T-helper 17 cell (primary cell): ENCODE results near the gene SH3BP5. TPM values are rescaled to one million over a fixed set of nuclear protein-coding genes. Genes with fewer than 3 reads are reported as not detected.

ENCODE experiments used
- ATAC-seq: fragments of 150-1000 bp; cut with Tn5 transposase; 2 replicates; pipeline ENCODE4 v1.10.0; 2021; ENCODE audit warnings: mild to moderate bottlenecking, moderate library complexity
- DNase-seq, 3 donors: peaks; one replicate each; pipeline versions ENCODE4 v3.0.0 to v3.0.0-alpha.2; 2020 to 2021
- H3K9me3 ChIP-seq: one replicate; pipeline ENCODE4 v1.7.0; 2013; ENCODE audit warnings: low read length, mild to moderate bottlenecking; ENCODE audit not compliant: control insufficient read depth, poor library complexity, severe bottlenecking
- H3K27ac Mint-ChIP-seq: one replicate; pipeline ENCODE4 v1.8.0; 2022; ENCODE audit warnings: mild to moderate bottlenecking, moderate library complexity, mixed read lengths
- H3K27me3 Mint-ChIP-seq: one replicate; pipeline ENCODE4 v1.8.0; 2022; ENCODE audit warnings: mixed read lengths
- H3K36me3 Mint-ChIP-seq: one replicate; pipeline ENCODE4 v1.8.0; 2022; ENCODE audit warnings: low read depth, mixed read lengths
- H3K4me1 Mint-ChIP-seq: one replicate; pipeline ENCODE4 v1.8.0; 2022; ENCODE audit warnings: mild to moderate bottlenecking, mixed read lengths
- H3K4me3 Mint-ChIP-seq: one replicate; pipeline ENCODE4 v1.8.0; 2022; ENCODE audit warnings: mild to moderate bottlenecking, moderate library complexity, mixed read lengths
- total RNA-seq, 4 donors: library from RNA in 2 of 4; stranded (reverse) in 2 of 4; gene quantifications; one replicate each; pipeline ENCODE4 v1.2.3 and lab custom pipeline; 2022 to 2026

The SH3BP5 gene
- total RNA-seq, 2 donors from 2014 or later: 50.7 to 78.4 TPM

DNA sequence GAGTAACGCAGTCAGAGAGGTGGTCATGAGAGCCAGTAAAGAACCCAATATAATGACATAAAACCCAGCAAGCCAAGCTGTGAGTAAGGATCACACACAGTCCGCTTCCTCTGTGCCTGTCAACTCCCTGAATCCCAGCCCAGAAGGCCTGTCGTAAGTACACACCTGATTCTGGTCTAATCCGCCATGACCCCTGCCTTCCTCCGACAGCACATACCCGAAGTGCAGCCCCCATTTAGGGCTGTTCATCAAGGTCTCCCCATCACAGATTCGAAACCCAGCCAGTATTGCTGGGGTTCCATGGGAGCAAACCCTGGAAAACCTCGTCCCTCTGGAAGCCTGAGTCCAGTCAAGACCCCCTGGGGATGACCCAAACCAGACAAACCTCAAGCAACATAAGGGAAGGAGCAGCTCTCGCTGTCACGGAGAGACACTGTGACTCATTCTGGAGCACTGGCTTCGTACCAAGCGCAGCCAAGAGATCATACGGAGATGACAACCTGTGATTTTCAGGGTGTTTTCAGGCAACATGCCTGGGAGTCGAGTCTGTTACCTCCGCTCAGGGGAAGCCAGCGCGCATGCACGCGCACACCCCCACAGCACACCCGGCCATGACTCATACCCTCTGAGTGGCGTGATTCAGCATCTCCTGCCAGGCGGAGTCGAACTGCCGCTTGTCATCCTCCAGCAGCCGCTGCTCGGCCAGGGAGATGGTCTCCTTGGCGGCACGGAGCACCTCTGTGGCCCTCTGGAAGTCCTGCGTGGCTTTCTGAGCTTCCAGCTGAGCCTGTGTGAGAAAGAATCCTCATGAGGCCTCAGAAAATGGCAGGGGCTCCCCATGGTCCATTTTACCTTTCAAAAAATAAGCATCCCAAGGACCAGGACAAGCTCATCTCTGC is 63.0 kb downstream of the SH3BP5 start:
- Mint-ChIP-seq H3K27ac (peak overlapping the region; percentile 99), H3K36me3 (peaks cover 3% of the 10 kb centered on the region), H3K4me1 (peaks cover 69% of the 10 kb centered on the region), H3K4me3 (peak overlapping the region; percentile 76), H3K27me3 (no peaks in the 10 kb centered on the region)
- ATAC-seq (peak; percentile 64), DNase-seq (peak; percentile 69 to 86 (median 74))
- no peaks in the 10 kb centered on the region for H3K9me3 ChIP-seq

DNA sequence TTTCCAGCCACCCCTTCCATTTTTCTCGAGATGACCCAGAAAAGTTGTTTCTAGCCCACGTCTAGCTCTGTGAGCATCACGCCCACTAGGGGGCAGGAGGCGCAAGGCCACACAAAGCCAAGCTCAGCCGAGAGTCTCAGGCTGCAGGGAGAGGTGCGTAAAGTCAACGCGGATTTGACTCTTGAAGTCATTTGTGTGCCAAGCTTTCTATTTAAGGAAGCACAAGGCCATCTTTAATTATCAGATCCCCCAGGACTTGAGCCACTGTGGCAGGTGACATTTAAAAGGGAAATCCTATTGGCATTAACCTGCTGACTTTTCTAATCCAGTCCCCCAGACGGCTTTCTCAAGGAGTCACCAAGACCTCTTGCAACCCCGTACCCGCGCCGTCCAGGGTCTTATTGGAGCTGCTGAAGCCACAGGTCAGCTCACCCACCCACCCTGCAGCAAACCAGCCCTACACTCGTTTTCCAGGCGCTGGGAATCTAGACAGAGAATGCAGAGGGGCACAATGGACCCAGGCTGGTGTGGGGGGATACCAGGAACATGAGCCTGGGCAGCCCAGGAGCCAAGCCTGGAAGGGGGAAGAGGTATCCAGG is 64.3 kb downstream of the SH3BP5 start:
- ATAC-seq: peak; percentile 32

DNA sequence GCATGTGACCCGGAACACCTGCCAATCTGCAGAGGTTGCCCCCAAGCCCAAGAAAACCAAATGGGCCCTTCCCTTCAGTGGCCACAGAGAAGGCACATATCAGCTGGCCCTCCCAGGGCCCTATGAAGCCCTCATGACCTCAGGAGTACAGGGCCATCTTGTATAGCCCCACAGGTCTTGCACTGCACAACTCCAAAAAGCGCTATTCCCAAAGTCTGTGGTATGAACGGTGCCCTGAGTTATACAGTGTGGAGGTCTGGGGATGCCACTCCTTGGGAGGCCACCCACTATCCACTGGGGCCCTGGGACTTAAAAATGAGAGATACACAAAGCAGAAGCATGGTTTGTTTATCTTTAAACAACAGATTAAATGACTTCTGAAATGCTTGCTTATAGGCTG is 64.9 kb downstream of the SH3BP5 start:
- Mint-ChIP-seq H3K4me3 (no peak overlapping the region), H3K27ac (no peak overlapping the region)

More for the DNA sequence above, 64.3 kb downstream of the SH3BP5 start:
- H3K27me3 Mint-ChIP-seq: no peaks in the 10 kb centered on the region
- no peak overlapping the region for H3K27ac Mint-ChIP-seq
- peak overlapping the region; percentile 57 for H3K4me3 Mint-ChIP-seq
- H3K9me3 ChIP-seq: no peaks in the 10 kb centered on the region
- H3K36me3 Mint-ChIP-seq: peaks cover 3% of the 10 kb centered on the region
- DNase-seq: peak; percentile 72 to 81 (median 75)
- peaks cover 57% of the 10 kb centered on the region for H3K4me1 Mint-ChIP-seq

DNA sequence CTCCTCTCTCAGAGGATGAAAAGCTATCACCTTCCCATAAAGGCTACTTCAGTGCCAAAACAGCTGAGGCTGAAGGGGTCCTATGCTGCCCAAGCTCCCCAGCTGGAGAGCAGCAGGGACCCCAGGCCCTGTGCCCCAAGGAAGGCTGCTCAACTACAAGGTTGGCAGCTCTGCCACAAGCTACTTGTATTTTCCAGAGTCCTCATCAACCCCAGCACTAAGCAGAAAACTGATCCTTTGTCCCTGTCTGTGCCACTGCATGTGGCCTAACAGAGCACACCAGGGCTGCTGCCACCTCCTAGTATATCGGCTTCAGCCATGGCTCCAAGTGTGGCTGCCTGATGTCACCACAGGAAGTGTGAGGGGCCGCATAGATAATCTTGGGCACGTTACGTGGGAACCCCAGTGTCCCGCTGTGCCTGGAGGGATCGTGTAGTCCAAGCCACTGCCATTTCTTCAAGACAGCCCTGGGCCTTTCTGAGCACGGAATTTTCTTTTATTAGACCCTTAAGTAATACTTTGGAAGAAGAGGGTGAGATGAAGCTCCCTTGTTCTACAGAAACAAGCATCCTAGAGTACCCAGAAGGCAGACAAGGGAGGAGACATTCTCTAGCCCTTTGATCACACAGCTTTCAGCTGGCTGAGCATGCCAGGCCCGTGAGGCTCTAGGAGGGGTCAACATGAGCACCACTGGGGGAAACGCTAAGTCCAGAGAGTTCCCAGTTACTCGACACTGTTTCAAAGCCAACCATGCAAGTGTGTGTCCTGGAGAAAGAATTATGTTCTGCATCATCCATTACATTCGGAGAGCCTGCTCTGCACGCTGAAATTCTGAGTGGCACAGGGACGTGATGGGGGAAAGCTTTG is 65.6 kb downstream of the SH3BP5 start:
- DNase-seq: no peak
- Mint-ChIP-seq H3K27ac (peak overlapping the region; percentile 85), H3K4me3 (no peak overlapping the region), H3K36me3 (peaks cover 2% of the 10 kb centered on the region), H3K4me1 (peaks cover 43% of the 10 kb centered on the region), H3K27me3 (no peaks in the 10 kb centered on the region)
- H3K9me3 ChIP-seq: no peaks in the 10 kb centered on the region
- no peak for ATAC-seq

More for the DNA sequence above, 64.9 kb downstream of the SH3BP5 start:
- Mint-ChIP-seq H3K36me3 (peaks cover 3% of the 10 kb centered on the region), H3K27me3 (no peaks in the 10 kb centered on the region), H3K4me1 (peaks cover 50% of the 10 kb centered on the region)
- ATAC-seq (no peak), DNase-seq (no peak)
- no peaks in the 10 kb centered on the region for H3K9me3 ChIP-seq

DNA sequence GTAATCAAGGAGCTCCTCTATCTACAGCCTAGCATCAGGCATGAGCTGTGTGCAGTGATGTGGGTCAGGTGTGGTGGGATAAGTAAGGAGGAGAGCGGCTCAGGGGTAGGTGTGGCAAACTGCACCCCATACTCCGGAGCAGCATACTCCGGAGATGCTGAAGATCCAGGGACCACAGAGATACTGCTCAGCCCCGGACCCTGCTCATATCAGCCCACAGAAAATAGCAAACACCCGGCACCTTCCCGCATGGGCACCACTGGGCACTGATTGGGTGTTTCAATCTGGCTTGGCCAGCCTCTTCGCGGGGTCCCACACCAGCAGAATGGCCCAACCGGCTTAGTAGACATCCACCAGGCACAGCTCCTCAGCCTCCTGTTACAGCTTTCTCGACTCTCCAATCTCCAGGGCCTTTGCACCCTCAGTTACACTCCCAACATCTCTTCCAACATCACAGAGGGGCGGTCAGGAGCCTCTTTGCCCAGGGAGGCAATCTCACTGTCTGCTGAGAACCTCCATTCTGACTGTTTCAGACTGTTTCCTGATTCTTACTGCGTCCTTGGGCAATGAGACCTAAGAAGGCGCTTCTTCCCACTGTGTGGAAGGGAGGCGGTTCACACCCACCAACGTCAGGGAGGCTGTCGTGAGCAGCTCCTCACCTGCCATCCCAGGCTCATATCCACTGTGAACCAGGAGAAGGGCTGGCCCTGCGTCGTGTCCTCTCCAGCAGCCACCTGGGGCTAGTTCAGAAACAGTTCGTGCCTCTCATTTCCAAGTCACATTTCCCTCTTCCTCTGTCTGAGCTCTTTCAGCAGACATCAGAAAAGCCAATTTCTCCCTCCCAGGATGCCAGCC is 66.5 kb downstream of the SH3BP5 start:
- no peak for DNase-seq

DNA sequence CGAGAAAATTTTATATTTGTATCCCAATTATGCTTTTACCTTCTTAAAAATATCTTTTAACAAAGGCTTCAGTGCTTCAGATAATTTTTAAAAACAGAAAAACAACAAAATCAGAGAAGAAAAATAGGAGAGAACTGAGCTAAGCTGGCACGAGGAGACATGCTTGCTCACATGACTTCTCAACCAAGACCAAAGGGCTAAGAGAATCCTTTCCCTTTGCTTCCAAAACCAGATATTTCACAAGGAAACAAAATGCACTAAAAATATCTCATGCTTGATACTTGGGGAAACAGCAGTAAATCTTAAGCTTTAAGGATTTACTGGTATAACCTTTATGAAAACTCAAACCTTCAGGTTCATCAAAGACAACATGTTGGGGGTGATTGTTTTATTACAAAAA is 67.9 kb downstream of the SH3BP5 start:
- DNase-seq (no peak), ATAC-seq (no peak)
- Mint-ChIP-seq H3K36me3 (peaks cover 2% of the 10 kb centered on the region), H3K27ac (peak overlapping the region; percentile 85), H3K4me1 (peaks cover 35% of the 10 kb centered on the region), H3K27me3 (no peaks in the 10 kb centered on the region), H3K4me3 (no peak overlapping the region)
- H3K9me3 ChIP-seq: no peaks in the 10 kb centered on the region

More for the DNA sequence above, 66.5 kb downstream of the SH3BP5 start:
- no peak overlapping the region for H3K4me3 Mint-ChIP-seq
- peaks cover 42% of the 10 kb centered on the region for H3K4me1 Mint-ChIP-seq
- peaks cover 2% of the 10 kb centered on the region for H3K36me3 Mint-ChIP-seq
- peak overlapping the region; percentile 85 for H3K27ac Mint-ChIP-seq
- no peaks in the 10 kb centered on the region for H3K9me3 ChIP-seq
- H3K27me3 Mint-ChIP-seq: no peaks in the 10 kb centered on the region
- no peak for ATAC-seq

DNA sequence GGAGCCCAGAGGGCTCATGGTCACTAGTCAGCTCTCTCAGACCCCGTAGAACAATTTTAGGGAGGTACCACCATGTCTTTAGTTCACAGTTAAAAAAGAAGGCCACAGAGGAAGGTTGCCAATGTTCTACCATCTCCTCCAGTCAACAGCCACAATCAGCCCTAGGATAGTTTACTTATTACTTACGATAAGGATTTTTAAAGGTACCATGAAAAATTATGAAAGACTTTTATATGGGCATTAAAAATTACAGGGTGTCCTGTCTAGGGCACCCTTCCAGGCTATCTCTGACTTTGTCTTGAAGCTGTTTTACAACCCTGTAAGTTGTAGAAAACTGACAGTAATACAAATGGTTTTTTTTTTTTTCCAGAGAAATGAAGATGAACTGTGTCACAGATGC is 68.5 kb downstream of the SH3BP5 start:
- peak overlapping the region; percentile 85 for H3K27ac Mint-ChIP-seq
- no peak overlapping the region for H3K4me3 Mint-ChIP-seq
- no peaks in the 10 kb centered on the region for H3K27me3 Mint-ChIP-seq

DNA sequence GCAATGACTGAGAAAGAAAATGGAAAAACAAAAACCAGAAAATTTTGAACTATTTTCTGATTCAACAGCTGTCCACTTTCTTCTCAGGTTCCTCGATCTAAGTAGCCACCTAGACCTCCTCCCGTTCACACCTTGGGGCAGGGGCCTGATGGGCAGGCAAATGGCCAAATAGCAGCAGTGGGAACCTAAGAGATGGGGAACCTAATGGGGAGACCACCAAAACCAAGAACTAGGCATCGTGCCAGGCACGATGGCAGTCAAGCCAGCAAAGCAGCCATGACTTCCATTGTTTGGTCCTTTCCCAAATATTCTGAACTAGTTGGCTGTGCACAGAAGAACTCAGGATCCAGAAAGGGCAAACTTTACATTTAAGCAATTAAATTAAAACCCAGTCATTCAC is 69.3 kb downstream of the SH3BP5 start:
- Mint-ChIP-seq H3K4me3 (no peak overlapping the region), H3K4me1 (peaks cover 30% of the 10 kb centered on the region), H3K27ac (peak overlapping the region; percentile 85), H3K36me3 (peaks cover 7% of the 10 kb centered on the region), H3K27me3 (no peaks in the 10 kb centered on the region)
- no peaks in the 10 kb centered on the region for H3K9me3 ChIP-seq
- DNase-seq (no peak), ATAC-seq (no peak)

More for the DNA sequence above, 68.5 kb downstream of the SH3BP5 start:
- no peaks in the 10 kb centered on the region for H3K9me3 ChIP-seq
- Mint-ChIP-seq H3K36me3 (peaks cover 4% of the 10 kb centered on the region), H3K4me1 (peaks cover 31% of the 10 kb centered on the region)
- no peak for ATAC-seq
- DNase-seq: no peak

DNA sequence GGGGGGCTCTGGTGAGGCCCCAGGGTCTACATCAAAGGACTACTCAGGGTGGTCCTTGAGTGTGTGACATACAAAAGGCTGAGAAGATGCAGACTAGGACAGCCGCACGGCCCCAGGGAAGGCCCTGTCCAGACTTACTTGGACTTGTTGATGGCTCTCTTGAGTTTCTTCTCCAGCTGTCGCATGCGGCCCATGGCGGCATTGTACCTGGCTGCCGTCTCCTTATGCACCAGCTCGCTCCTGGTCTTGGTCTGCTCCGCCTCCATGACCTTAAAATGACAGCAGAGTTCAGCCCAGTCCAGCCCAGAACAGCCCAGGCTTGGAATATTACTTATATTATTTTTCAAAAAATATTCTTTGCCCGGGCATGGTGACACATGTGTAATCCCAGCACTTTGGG is 70.4 kb downstream of the SH3BP5 start:
- Mint-ChIP-seq H3K27me3 (no peaks in the 10 kb centered on the region), H3K36me3 (peaks cover 10% of the 10 kb centered on the region), H3K4me1 (peaks cover 32% of the 10 kb centered on the region), H3K4me3 (no peak overlapping the region), H3K27ac (no peak overlapping the region)
- no peaks in the 10 kb centered on the region for H3K9me3 ChIP-seq
- DNase-seq (no peak), ATAC-seq (no peak)

DNA sequence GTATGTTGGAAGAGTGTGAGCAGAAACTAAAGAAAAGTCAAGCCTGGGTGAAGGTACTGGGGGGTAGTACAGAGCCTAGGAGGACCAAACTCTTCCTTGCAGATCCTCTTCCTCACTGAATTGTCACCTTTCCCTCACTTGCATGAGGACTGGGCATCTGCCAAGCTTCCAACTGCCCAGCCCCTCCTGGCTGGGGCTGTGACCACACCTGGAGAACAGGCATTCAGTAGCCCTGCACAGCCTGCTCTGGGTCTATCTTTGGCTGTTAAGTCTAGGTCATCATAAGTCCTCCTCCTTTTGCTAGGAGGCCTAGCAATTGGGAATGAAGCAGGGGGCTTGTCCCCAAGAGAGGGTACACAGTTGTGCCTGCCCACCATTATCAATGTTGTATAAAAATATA is 71.1 kb downstream of the SH3BP5 start:
- ATAC-seq (no peak), DNase-seq (no peak)
- Mint-ChIP-seq H3K4me3 (no peak overlapping the region), H3K36me3 (peaks cover 10% of the 10 kb centered on the region), H3K27ac (no peak overlapping the region), H3K4me1 (peaks cover 29% of the 10 kb centered on the region), H3K27me3 (no peaks in the 10 kb centered on the region)
- H3K9me3 ChIP-seq: no peaks in the 10 kb centered on the region

DNA sequence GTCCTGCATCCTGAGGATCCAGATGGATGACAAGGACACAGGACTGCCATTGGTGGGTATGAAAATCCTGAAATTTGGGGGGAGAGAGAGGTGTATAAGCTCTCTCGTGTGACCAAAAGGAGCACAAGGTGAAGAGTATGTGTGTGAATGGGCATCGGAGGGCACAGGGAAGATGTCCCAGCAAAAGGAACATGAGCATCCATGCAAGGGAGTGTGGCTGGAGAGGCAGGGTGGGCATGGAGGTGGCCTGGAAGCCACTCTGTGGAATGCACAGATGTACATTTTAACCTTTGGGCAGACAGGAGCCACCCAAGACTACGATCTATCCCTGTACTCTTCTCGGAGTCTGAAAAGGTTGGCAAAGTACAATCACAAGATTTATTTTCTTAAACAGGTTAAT is 71.9 kb downstream of the SH3BP5 start:
- peaks cover 29% of the 10 kb centered on the region for H3K4me1 Mint-ChIP-seq
- H3K36me3 Mint-ChIP-seq: peaks cover 16% of the 10 kb centered on the region
- H3K27me3 Mint-ChIP-seq: no peaks in the 10 kb centered on the region
- ATAC-seq (no peak), DNase-seq (no peak)
- peak overlapping the region; percentile 90 for H3K27ac Mint-ChIP-seq
- H3K4me3 Mint-ChIP-seq: no peak overlapping the region
- no peaks in the 10 kb centered on the region for H3K9me3 ChIP-seq

DNA sequence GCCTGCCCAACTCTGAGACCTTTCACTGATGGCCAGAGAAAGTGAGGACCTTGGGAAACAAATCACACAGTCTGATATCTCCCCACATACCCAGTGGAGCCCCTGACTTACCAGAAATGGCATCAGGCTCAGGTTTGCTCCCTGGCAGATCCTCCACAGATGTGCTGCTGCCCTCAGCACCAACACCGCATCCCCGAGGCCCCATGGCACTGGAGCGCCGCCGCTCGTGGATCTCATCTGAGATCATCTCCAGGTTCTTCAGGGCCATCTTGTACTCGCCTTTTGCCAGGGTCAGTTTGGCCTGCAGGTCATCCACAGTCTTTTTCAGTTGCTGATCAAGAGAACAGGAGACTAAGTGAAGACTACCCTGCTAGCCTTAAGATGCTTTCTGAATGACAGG is 73.7 kb downstream of the SH3BP5 start:
- peak overlapping the region; percentile 90 for H3K27ac Mint-ChIP-seq
- H3K36me3 Mint-ChIP-seq: peaks cover 16% of the 10 kb centered on the region
- no peaks in the 10 kb centered on the region for H3K9me3 ChIP-seq
- ATAC-seq: no peak
- peaks cover 23% of the 10 kb centered on the region for H3K4me1 Mint-ChIP-seq
- no peak overlapping the region for H3K4me3 Mint-ChIP-seq
- no peak for DNase-seq
- H3K27me3 Mint-ChIP-seq: no peaks in the 10 kb centered on the region
